Epithelial cell of prostate (primary cell): ENCODE data around the gene PLEKHA6.

Source experiments
- DNase-seq: peaks from one replicate; pipeline ENCODE4 v3.0.0-alpha.2; 2011; ENCODE audit warnings: low read depth, low spot score
- H3K27ac ChIP-seq: fragments of 450-650 bp; 2 replicates; pipeline ENCODE4 v1.5.1; 2017; ENCODE audit warnings: mild to moderate bottlenecking

Gene PLEKHA6

GRCh38 chr1:204267191-204267601 lies 92.5 kb downstream of the PLEKHA6 start:
- no peak for DNase-seq
- H3K27ac ChIP-seq = no peak overlapping the region

GRCh38 chr1:204266504-204267034 lies 93.2 kb downstream of the PLEKHA6 start:
- no peak overlapping the region for H3K27ac ChIP-seq
- DNase-seq = no peak

GRCh38 chr1:204265665-204266064 lies 94.1 kb downstream of the PLEKHA6 start:
- DNase-seq = no peak

GRCh38 chr1:204264805-204265204 lies 94.9 kb downstream of the PLEKHA6 start:
- no peak overlapping the region for H3K27ac ChIP-seq
- no peak for DNase-seq

More at GRCh38 chr1:204265665-204266064, 94.1 kb downstream of the PLEKHA6 start:
- no peak overlapping the region for H3K27ac ChIP-seq

- DNase-seq = no peak
- no peak overlapping the region for H3K27ac ChIP-seq
These were observed 96.3 kb downstream of the PLEKHA6 start for GRCh38 chr1:204263254-204263910.

- H3K27ac ChIP-seq = no peak overlapping the region
- DNase-seq = no peak
These were observed 97.0 kb downstream of the PLEKHA6 start for GRCh38 chr1:204262506-204263253.

GRCh38 chr1:204261746-204262505 lies 97.8 kb downstream of the PLEKHA6 start:
- no peak for DNase-seq
- H3K27ac ChIP-seq = no peak overlapping the region

GRCh38 chr1:204261266-204261665 lies 98.5 kb downstream of the PLEKHA6 start:
- no peak overlapping the region for H3K27ac ChIP-seq
- no peak for DNase-seq

- no peak overlapping the region for H3K27ac ChIP-seq
- no peak for DNase-seq
These were observed 99.0 kb downstream of the PLEKHA6 start for GRCh38 chr1:204260601-204261197.

- no peak overlapping the region for H3K27ac ChIP-seq
- no peak for DNase-seq
These were observed 99.9 kb downstream of the PLEKHA6 start for GRCh38 chr1:204259782-204260181.

GRCh38 chr1:204259196-204259595 lies 100.5 kb downstream of the PLEKHA6 start:
- no peak for DNase-seq
- no peak overlapping the region for H3K27ac ChIP-seq

GRCh38 chr1:204258213-204259115 lies 101.3 kb downstream of the PLEKHA6 start:
- DNase-seq = no peak
- no peak overlapping the region for H3K27ac ChIP-seq

- DNase-seq = no peak
- H3K27ac ChIP-seq = no peak overlapping the region
These were observed 102.3 kb downstream of the PLEKHA6 start for GRCh38 chr1:204257446-204257845.

- no peak for DNase-seq
These were observed 103.2 kb downstream of the PLEKHA6 start for GRCh38 chr1:204256531-204256930.

GRCh38 chr1:204255966-204256365 lies 103.8 kb downstream of the PLEKHA6 start:
- no peak overlapping the region for H3K27ac ChIP-seq
- DNase-seq = no peak

More at GRCh38 chr1:204256531-204256930, 103.2 kb downstream of the PLEKHA6 start:
- no peak overlapping the region for H3K27ac ChIP-seq

- H3K27ac ChIP-seq = no peak overlapping the region
- no peak for DNase-seq
These were observed 104.5 kb downstream of the PLEKHA6 start for GRCh38 chr1:204255225-204255624.

GRCh38 chr1:204254031-204254661 lies 105.6 kb downstream of the PLEKHA6 start:
- no peak for DNase-seq
- no peak overlapping the region for H3K27ac ChIP-seq

GRCh38 chr1:204251926-204252689 lies 107.6 kb downstream of the PLEKHA6 start:
- DNase-seq = no peak

More at GRCh38 chr1:204251926-204252689, 107.6 kb downstream of the PLEKHA6 start:
- H3K27ac ChIP-seq = no peak overlapping the region
